Tibial nerve (tissue), 4 donors: Measurements from ENCODE around the gene LRSAM1.

Source experiments
- CTCF ChIP-seq, 5 experiments: fragments of 200-600 bp in 3 of 5; fragments of 450-650 bp in 2 of 5; sonication (generic) in 3 of 5; IDR thresholded peaks; one replicate each; pipeline ENCODE4 v1.5.1; 2016 to 2019; ENCODE audit warnings: antibody characterized with exemption in 5 of 5, mild to moderate bottlenecking in 3 of 5, moderate library complexity in 2 of 5
- EP300 ChIP-seq, 2 donors: sonication (generic); formaldehyde crosslinking; IDR thresholded peaks; one replicate each; pipeline ENCODE4 v1.6.1; 2017; ENCODE audit warnings: antibody characterized with exemption in 2 of 2, mild to moderate bottlenecking in 1 of 2
- POLR2A ChIP-seq, 2 donors: fragments of 450-650 bp; IDR thresholded peaks; one replicate each; pipeline ENCODE4 v1.6.1; 2017; ENCODE audit warnings: antibody characterized with exemption in 2 of 2, mild to moderate bottlenecking in 2 of 2, moderate library complexity in 2 of 2

- TF ChIP-seq CTCF (IDR thresholded peaks at IDR 0.05) (no peak), POLR2A (IDR thresholded peaks at IDR 0.05) (no peak), EP300 (IDR thresholded peaks at IDR 0.05) (no peak)
Measured at GRCh38 chr9:127450243-127450760, 1.0 kb upstream of the LRSAM1 start.
